H1 (cell line): ENCODE results near the gene SIX4. TPM values are rescaled to one million over a fixed set of nuclear protein-coding genes. Genes with fewer than 3 reads are reported as not detected.
A peak's percentile ranks its signal among the peaks of the same experiment; 100 is the strongest.

Source experiments
- BRCA1 ChIP-seq: IDR thresholded peaks from 2 replicates; pipeline ENCODE4 v1.6.1; 2012; ENCODE audit warnings: low read depth, low read length, improper control_type of control experiment
- CHD2 ChIP-seq: IDR thresholded peaks from 2 replicates; pipeline ENCODE4 v1.6.1; 2012; ENCODE audit warnings: low read length, improper control_type of control experiment
- CHD7 ChIP-seq: fragments of 300-600 bp; sonication (generic); IDR thresholded peaks from 2 replicates; pipeline ENCODE4 v1.7.1; 2012; ENCODE audit warnings: low read length, moderate library complexity, mild to moderate bottlenecking, inconsistent platforms; ENCODE audit not compliant: insufficient replicate concordance
- GTF2F1 ChIP-seq: IDR thresholded peaks from 2 replicates; pipeline ENCODE4 v1.6.1; 2012; ENCODE audit warnings: low read depth, low read length, improper control_type of control experiment, borderline replicate concordance
- KDM1A ChIP-seq: fragments of 200-600, 300-600 bp; sonication (generic); IDR thresholded peaks from 2 replicates; pipeline ENCODE4 v1.7.1; 2016; ENCODE audit warnings: mild to moderate bottlenecking, low read length, borderline replicate concordance
- NANOG ChIP-seq: IDR thresholded peaks from 2 replicates; pipeline ENCODE4 v1.6.1; 2011; ENCODE audit warnings: low read length, low read depth, mild to moderate bottlenecking, inconsistent platforms; ENCODE audit not compliant: insufficient read depth, poor library complexity, severe bottlenecking
- POLR2AphosphoS5 ChIP-seq: IDR thresholded peaks from 2 replicates; pipeline ENCODE4 v1.6.1; 2011; ENCODE audit warnings: low read depth, low read length
- SIRT6 ChIP-seq: IDR thresholded peaks from one replicate; pipeline ENCODE4 v1.7.1; 2012; ENCODE audit warnings: low read length, inconsistent platforms
- SRF ChIP-seq: IDR thresholded peaks from 2 replicates; pipeline ENCODE4 v1.6.1; 2011; ENCODE audit warnings: mild to moderate bottlenecking, low read depth, low read length, moderate library complexity
- TBP ChIP-seq: IDR thresholded peaks from 2 replicates; pipeline ENCODE4 v1.6.1; 2011; ENCODE audit warnings: low read depth, low read length, improper control_type of control experiment
- YY1 ChIP-seq: IDR thresholded peaks from 2 replicates; pipeline ENCODE4 v1.6.1; 2011; ENCODE audit warnings: low read depth, mild to moderate bottlenecking, low read length
- polyA plus RNA-seq, 7 experiments: library from polyadenylated mRNA; depleted of rRNA in 3 of 7; stranded (reverse) in 5 of 7; unstranded in 2 of 7; fragments of >200 nt in 5 of 7; fragments of 200-250 nt in 2 of 7; gene quantifications; 1 replicate in 5 of 7; 2 replicates in 1 of 7; 4 replicates in 1 of 7; pipeline versions ENCODE4 v1.2.1 to v1.2.3, GENCODE V29; 2011 to 2013; ENCODE audit warnings: missing spikeins in 2 of 7, mixed read lengths in 2 of 7
- total RNA-seq: library from RNA; stranded (reverse); fragmentation: NEBNext Ultra II Directional; extraction: Animal tissue kit (Norgen Biotek cat#: 25700); gene quantifications from 2 replicates; pipeline ENCODE4 v1.2.1, GENCODE V29; 2021

Gene SIX4
- total and polyA plus RNA-seq, 2 of the 8 experiments (the other 6 are each of a cell fraction or from before 2014, with no cell fraction given), result 9.0 to 38.9 TPM

GRCh38 chr14:60723116-60723906 lies 840 bp downstream of the SIX4 start (continued):
- TF ChIP-seq CHD7 (no peak), CHD2 (no peak), BRCA1 (no peak), SIRT6 (no peak), KDM1A (no peak), SRF (no peak), POLR2AphosphoS5 (no peak; the same call in 1 of the 2 replicates), YY1 (peak; percentile 71; the same call in 1 of the 2 replicates), GTF2F1 (no peak), TBP (no peak), NANOG (no peak)
